NCI-H2171 (cell line): ENCODE data around the gene RPS26.

Experiments used
- DNase-seq: peaks from one replicate; lab custom pipeline; 2025; lab: John Stamatoyannopoulos, UW

The RPS26 gene

DNA sequence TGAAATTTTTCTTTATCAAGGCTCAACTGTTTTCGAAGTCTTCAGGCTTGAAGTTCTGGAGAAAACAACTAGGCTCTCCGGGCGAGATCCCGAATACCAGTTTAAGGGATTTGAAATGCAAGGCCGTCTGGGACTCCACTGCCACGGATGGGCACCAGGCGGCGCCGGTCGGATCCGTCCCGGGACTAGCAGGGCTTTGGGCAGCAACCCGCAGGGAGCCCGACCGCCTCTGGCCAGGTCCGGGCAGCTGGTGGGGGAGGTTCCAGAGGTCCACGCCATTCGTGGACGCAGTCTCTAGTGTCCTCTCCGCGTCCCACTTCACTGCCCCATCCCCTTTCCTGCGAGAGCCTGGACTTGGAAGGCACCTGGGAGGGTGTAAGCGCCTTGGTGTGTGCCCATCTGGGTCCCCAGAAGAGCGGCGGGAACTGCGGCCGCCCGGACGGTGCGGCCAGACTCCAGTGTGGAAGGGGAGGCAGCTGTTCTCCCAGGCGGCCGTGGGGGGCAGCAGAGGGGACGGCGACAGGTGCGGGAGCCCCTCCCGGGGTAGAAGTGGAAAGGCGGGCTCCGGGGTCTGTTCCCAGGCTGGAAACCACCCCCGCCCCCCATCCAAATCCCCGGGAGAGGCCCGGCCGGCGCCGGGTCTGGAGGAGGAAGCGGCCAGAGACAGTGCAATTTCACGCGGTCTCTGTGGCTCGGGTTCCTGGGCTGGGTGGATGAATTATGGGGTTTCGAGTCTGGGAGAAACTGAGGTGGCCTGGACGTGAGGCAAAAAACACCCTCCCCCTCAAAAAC is 37.4 kb downstream of the RPS26 start:
- peak; percentile 55 for DNase-seq

GRCh38 chr12:56079723-56080555 is 38.2 kb downstream of the RPS26 start, which contains the start of gene ERBB3:
Gene ERBB3, plus strand, starts transcription at chr12:56080165. Its CDS starts 136 bp downstream, at chr12:56080301.
- peak; percentile 64 for DNase-seq

- peak; percentile 12 for DNase-seq
Observed at GRCh38 chr12:56080556-56081138, 38.9 kb downstream of the RPS26 start.

DNA sequence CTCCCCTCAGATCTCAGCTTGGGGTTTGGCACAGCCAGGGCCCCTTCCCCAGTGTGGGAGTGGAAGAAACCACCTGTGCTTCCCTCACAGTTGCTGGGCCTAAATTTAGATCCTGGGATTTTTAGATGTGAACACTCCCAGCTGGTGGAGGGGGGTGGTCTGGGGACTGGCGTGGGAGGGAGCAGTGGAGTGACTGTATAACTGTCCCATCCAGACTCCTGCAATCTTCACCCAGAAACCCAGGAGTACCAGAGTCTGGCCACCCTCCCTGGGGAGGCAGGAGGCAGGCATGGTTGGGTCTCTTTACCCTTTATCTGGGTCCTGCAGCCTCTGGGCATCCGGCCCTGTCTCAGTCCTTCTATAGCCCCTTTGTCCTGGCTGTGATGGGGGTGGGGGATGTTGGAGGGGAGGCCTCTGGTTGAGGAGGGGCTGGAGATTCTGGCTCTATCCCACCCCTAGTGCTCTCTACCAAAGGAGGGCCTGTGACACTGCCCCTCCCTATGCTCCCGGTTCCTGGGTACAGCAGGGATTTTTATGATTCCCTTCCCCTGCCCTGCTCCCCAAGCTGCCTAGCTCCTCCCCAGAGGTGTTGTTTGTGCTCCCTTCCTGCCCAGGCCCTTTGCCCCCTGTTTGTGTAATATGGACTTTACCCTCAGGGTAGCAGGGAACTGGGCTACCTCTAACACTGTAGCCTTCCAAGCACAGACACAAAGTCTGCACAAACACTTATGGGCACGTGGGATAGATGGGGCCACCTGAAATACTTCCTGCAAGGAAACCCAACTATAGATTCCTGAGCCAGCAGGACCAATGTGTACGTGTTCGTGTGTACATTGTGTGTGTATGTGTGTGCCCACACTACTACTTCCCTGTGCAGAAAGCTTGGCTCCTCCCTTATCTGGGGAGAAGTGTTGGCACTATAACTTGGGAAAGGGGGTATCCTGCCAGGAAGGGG is 40.0 kb downstream of the RPS26 start:
- no peak for DNase-seq

- DNase-seq, result no peak
Observed at GRCh38 chr12:56082382-56082781, 40.7 kb downstream of the RPS26 start.

- DNase-seq, result no peak
Observed at GRCh38 chr12:56082967-56083366, 41.2 kb downstream of the RPS26 start.

DNA sequence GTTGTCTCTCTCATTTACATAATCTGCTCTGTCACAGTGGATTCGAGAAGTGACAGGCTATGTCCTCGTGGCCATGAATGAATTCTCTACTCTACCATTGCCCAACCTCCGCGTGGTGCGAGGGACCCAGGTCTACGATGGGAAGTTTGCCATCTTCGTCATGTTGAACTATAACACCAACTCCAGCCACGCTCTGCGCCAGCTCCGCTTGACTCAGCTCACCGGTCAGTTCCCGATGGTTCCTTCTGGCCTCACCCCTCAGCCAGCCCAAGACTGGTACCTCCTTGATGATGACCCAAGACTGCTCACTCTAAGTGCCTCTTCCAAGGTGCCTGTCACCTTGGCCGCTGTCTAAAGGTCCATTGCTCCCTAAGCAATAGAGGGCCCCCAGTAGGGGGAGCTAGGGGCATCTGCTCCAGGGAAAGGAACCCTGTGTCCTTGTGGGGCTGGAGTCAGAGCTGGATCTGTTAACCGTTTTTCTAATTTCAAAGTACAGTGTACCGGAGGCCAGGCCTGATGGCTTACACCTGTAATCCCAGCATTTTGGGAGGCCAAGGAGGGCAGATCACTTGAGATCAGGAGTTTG is 43.3 kb downstream of the RPS26 start:
- no peak for DNase-seq

- DNase-seq, result no peak
Observed at GRCh38 chr12:56086096-56086495, 44.4 kb downstream of the RPS26 start.

DNA sequence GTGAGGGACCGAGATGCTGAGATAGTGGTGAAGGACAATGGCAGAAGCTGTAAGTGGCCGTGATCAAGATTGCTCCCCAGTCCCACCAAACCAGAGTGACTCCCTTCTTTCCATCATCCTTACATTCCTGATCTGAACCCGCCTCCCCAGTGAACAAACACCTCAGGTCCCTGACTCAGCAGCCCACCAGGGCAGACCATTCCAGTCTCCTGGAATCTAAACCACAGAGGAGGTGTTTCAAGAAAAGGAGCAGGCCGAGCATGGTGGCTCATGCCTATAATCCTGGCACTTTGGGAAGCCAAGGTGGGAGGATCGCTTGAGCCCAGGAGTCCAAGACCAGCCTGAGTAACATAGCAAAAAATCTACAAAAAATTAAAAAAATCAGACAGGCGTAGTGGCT is 44.9 kb downstream of the RPS26 start:
- DNase-seq, result no peak

DNA sequence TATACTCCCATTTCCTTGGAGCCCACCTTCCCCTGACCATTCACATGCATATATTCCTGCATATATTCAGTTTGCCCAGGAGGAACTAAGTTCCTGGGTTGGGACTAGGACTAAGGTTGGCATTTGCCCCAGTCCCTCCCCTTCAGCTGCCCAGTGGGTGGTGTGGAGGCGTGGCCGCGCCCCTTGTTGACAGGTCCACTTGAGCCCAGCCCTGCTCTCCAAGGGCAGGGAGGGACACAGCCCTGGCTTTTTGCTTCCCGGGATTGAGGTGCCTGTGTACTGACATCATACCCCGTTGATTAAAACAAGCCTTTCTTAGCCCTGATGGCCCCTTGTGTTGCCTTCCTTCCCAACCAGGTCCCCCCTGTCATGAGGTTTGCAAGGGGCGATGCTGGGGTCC is 45.5 kb downstream of the RPS26 start:
- DNase-seq, result no peak
